Measurements from ENCODE around the gene SLC37A1.

GRCh38 chr21:42547001-42547905 lies 33.6 kb downstream of the SLC37A1 start:
- TF ChIP-seq CTCF (IDR thresholded peaks at IDR 0.05; ENCODE audit: borderline replicate concordance, extremely low read depth, low read length, poor library complexity, severe bottlenecking) (no peak), EZH2 (IDR thresholded peaks at IDR 0.05; ENCODE audit: borderline replicate concordance, low read depth, low read length, severe bottlenecking) (no peak)
